Measurements from ENCODE around the gene EPB41.
"Not testable (repeated sequence)": the region's sequence is repeated elsewhere in the genome, so short reads cannot be mapped to it uniquely, and the experiment has no call there.

Gene EPB41

DNA sequence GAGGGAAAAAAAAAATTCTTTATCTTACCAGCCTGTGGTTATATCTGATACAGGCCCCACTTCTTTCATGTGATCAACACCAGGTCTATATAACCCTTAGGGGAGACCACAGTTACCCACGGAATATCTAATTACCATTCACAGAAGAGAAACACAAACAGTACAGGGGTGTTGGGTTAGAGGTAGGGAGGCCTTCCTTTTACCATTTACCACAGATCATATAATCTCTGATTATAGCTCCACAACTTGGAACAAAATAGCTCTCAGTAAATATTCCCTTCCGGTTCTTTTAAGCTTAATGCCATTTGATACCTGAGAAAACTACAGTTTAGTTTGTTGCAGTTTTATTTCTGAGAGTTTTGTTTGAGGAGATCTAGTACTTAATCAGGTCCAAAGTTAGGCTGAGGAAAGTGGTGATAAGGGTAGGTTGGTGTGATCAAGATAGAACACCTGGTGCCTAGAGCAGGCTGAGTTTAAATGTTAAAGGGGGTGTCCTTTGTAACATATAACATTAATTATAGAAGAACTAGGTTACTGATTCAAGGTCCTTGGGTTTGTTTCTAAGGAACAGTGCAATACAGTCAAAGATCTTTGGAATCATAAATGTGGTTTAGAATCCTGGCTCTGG is 14.1 kb downstream of the EPB41 start:
- peak in 1 of 2 donors; percentile 38 for DNase-seq

DNA sequence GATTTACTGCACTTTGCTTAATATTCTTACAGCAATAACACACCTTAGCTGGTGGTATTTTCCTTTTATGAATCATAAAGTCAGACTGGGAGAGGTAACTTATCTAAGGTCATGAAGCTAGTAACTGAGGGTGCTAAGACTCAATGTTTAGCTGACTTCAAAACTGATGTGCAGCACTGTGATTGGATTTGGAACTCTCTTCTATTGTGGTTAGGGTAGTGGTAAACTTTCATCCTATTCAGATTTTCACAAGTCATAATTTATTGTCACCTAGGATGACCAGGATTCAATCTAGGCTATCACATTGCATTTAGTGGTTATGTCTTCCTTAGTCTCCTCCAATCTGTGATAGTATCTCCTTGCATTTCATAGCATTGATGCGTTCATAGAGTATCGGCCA is 18.9 kb downstream of the EPB41 start:
- DNase-seq: peak in 1 of 2 donors; percentile 17

DNA sequence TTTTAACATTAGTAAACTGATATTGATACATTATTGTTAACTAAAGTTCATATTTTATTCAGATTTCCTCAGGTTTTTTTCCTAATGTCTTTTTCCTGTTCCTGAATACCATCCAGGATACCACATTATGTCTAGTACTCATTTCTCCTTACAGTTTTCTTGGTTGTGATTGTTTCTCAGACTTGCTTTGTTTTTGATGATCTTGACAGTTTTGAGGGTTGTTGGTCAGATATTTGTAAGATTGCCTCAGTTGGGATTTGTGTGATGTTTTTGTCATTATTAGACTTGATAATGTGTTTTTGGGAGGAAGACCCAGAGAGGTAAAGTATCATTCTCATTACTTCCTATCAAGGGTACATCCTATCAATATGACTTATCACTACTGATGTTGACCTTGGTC is 19.5 kb downstream of the EPB41 start:
- DNase-seq: no peak

DNA sequence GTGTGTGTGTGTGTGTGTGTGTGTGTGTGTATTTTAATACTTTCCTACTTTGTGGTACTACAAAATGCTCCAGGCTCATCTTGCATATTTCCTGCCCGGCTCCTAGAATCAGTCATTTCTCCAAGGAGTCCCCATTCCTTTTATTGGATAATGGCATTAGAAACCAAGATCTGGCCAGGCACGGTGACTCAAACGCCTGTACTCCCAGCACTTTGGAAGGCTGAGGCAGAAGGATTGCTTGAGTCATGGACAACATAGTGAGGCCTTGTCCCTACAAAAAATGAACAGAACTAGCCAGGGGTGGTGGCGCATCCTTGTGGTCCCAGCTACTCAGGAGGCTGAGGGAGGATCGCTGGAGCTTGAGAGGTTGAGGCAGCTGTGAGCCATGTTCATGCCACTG is 20.3 kb downstream of the EPB41 start:
- no peak for DNase-seq

GRCh38 chr1:28935293-28935692 is 20.9 kb downstream of the EPB41 start:
- no peak for DNase-seq

DNA sequence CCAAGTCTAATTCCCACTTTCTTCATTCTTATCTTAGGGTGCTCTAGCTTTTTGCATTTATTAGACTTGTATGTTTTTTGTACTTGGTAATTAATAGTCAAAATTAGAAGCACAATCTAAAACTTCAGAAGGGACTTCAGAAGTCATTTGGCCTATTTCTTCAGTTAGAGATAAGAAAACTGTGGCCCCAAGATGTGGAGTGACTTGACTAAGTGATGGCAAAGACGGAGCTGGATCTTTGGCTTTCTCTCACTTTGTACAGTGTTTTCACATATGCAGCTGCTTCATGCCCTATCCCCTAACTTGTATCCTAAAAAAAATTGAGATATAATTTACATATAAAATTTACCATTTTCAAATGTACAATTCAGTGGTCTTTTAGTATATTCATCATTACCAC is 21.7 kb downstream of the EPB41 start:
- no peak for DNase-seq

DNA sequence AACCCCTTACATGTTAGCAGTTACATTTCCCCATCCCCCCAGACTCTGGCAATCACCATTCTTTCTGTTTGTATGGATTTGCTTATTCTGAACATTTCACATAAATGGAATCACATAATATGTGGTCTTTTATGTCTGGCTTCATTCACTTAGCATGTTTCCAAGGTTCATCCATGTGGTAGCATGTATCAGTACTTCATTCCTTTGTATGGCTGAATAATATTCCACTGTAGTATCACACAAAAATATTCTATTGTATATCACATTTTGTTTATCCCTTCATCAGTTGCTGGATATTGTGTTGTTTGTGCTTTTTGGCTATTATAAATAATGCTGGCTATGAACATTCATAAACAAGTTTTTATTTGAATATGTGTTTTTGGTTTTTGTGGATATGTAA is 22.2 kb downstream of the EPB41 start:
- DNase-seq: no peak

GRCh38 chr1:28943581-28943980 is 29.2 kb downstream of the EPB41 start:
- DNase-seq: not testable (repeated sequence)

- DNase-seq: no peak
These were observed 35.6 kb downstream of the EPB41 start for GRCh38 chr1:28950006-28950405.

GRCh38 chr1:28950449-28950848 is 36.1 kb downstream of the EPB41 start:
- DNase-seq: no peak

DNA sequence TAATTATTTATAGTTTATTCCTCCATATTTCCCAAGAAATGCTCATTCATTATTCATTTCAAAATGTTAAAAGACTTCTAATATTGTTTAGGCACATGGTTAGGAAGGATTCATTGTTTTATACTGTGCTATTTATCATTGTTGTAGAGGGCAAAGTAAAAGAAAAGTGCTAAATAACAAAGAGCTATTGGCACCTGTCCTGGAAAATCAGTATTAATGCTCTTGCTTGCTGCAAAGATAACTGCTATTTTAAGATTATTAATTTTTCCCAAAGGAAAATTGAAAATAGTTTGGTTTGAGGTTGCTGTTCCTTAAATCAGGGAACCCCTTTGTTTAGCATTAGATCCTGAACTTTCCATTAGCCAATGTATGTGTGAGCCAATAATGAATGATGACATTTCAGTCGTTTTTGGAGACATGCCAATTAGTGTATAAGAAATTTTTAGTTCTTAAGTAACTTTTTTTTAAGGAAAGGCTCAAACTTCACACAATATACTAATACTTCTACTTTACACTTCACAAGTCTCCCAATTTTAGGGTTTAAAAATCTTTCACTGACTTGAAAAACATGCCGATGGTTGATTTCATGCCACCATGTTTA is 39.9 kb downstream of the EPB41 start:
- no peak for DNase-seq

DNA sequence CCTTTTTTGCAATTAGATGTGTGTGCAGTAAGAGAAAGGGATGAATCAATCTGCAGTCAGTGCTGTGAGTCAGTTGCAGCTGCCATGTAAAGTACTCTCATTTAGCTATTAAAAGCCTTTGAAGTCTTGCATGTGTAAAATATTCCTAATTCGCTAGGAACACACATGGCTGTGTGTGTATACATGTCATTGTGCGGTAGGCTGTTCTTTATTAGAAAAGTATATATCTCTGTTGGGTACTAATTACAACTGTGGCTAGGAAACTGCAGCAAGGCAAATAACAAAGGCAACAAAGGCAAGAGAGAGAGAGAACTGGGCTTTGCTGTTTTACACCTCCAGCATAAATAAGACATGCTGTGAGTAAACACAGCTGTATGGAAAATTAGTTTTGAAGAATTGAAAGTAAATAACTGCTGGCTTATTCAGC is 41.7 kb downstream of the EPB41 start:
- no peak for DNase-seq

DNA sequence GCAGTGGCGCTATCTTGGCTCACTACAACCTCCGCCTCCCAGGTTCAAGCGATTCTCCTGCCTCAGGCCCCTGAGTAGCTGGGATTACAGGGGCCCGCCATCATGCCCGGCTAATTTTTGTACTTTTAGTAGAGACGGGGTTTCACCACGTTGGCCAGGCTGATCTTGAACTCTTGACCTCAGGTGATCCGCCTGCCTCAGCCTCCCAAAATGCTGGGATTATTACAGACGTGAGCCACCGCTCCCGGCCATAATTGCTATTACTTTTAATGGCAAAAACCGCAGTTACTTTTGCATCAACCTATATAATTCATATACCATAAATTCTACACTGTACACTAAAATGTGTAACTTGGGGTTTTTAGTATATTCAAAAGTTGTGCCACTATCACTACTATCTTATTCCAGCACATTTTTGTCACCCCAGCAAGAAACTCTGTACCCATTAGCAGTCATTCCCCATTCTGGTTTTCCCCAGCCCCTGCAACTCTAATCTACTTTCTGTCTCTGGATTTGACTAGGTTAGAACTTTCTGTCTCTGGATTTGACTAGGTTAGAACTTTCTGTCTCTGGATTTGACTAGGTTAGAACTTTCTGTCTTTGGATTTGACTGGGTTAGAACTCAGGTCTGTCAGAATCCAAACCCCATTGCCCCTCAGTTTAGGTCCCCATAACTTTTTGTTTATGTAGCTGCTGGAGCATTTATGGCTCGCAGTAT is 47.9 kb downstream of the EPB41 start:
- DNase-seq: not testable (repeated sequence)

DNA sequence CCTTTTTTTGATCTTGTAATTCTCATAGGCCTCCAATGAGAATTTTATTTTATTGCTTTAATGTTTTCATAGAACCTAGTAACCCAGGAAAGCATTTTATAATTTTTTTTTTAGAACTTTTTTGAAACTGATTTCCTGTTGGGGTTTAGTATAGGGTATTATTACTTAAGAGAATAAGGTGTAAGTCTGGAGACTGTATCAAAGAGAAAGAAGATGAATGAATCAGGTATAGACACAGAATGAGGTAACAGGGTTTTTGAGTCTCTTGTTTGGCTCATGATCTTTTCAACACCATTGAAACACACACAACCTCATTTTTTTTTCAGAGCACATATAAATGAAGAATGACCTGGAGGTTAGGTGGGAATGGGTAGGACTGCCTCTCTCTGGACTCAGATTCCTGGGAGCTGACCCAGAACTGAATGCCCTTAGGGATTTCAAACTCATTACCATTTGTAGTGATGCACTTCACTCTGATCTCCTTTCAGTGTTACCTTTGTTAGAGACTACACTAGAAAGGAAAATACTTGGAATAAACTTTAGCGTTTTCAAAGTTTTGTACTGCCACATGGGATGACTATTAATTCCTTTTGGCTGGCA is 51.0 kb downstream of the EPB41 start:
- no peak for DNase-seq

DNA sequence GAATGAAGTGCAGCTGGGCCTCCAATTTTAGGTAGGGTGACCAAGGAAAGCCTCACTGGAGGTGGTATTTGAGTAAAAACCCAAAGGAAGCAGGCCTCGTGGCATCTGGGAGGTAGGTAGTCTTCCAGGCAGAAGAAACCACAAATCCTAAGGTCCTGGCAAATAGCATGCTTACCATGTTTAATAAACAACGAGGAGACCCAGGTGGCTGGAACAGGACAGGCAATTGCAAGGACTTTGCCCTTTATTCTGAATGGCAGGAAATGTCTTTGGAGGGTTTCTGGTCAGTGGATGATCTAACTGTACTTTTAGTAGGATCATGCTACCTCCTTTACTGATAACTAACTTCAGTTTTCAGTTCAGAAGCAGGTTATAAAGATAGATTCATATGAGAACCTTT is 52.2 kb downstream of the EPB41 start:
- DNase-seq: no peak

DNA sequence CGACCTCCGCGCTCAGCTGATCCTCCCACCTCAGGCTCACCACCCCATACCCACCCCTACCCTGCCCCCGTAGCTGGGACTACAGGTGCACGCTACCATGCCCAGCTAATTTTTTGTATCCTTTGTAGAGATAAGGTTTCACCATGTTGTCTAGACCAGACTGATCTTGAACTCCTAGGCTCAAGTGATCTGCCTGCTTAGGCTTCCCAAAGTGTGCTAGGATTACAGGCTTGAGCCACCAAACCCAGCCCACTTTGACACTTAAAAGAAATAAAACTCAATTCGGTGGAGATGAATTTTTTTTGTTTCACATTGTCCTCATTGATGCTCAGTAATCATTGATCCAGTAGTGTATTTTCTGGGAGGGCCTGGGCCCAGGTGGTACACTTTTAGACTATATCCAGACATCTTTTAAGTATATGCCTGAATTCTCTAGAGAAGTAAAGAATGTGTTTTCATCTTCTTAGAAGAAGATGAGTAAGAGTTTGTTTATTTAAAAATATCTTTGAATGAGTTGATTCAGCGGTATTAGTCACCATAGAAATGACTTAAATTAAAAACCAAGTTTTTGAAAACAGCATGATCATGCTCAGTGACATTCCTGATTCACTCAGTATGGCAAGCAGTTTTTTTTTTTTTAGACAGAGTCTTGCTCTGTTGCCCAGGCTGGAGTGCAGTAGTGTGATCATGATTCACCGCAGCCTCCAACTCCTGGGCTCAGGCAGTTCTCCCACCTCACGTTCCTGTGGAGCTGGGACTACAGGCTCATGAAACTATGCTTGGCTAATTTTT is 57.8 kb downstream of the EPB41 start:
- DNase-seq: no peak

GRCh38 chr1:28973596-28974421 is 59.4 kb downstream of the EPB41 start:
- no peak for DNase-seq

- DNase-seq: no peak
These were observed 60.1 kb downstream of the EPB41 start for GRCh38 chr1:28974432-28974831.

DNA sequence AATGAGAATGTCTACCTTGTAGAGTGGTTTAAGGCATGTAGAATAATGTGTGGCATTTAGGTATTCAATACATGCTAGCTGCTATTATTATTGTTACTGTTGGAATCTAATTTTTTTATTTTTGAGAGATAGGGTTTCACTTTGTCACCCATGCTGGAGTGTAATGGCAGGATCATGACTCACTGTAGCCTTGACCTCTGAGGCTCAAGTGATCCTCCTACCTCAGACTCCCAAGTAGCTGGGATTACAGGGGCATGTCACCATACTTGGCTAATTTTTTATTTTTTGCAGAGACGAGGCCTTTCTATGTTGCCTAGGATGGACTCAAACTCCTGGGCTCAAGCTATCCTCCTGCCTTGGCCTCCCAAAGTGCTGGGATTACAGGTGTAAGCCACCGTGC is 61.9 kb downstream of the EPB41 start:
- no peak for DNase-seq

- no peak for DNase-seq
These were observed 66.8 kb downstream of the EPB41 start for GRCh38 chr1:28981210-28981609.

- no peak for DNase-seq
These were observed 67.8 kb downstream of the EPB41 start for GRCh38 chr1:28982198-28982597.

DNA sequence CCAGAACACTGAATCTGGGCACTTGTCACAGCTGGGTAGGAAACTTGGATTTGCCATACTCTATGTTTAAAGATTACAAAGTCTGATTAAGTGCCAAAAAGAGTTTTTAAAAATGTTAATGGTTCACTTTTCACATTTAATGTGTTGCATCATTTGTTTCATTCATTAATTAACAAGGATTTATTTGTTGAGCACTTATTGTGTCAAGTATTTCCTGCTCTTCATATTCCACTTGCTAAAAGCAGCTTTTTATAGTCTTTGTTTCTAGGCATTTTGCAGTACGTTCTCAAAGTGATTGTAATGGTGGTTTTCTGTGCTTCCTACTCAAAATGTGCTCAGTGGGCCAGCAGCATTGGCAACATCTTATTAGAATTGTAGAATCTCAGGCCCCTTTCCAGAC is 68.7 kb downstream of the EPB41 start:
- DNase-seq: no peak
